ENCODE data around the gene RNF181. TPM values are rescaled to one million over a fixed set of nuclear protein-coding genes. Genes with fewer than 3 reads are reported as not detected.

RNF181 gene
- total and polyA plus RNA-seq, 2 of the 13 experiments (the other 11 are each of a cell fraction or from before 2014, with no cell fraction given) = 224 to 578 TPM

DNA sequence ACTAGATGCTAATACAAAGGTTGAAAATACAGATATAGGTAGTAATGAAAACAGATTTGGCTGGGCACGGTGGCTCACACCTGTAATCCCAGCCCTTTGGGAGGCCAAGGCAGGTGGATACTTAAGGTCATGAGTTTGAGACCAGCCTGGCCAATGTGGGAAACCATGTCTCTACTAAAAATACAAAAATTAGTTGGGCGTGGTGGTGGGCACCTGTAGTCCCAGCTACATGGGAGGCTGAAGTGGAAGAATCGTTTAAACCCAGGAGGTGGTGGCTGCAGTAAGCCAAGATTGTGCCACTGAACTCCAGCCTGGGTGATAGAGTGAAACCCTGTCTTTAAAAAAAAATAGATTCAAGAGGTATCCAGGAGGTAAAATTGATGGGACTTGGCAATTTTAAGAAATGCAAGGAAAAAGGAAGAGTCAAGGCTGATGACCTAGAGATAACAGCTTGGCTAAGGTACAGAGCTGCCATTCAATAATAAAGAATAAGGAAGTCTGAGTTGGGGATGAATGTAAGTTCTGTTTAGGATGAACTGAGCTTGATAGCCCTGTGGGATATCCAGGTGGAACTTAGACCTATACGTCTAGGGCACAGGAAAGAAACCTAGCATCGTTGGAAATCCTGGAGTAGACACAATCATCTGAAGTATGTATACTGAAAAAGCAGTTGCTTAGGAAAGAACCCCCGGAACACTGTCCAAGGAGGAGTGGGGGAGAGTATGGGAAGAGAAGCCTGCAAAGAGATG is 47.5 kb upstream of the RNF181 start (continued):
- no peak for TF ChIP-seq ARHGAP35 (CRISPR knock-in tag; IDR thresholded peaks at IDR 0.05; ENCODE audit: borderline replicate concordance)
- TF ChIP-seq RORA (CRISPR knock-in tag; IDR thresholded peaks at IDR 0.05) = no peak
- TF ChIP-seq, protein P1, sequence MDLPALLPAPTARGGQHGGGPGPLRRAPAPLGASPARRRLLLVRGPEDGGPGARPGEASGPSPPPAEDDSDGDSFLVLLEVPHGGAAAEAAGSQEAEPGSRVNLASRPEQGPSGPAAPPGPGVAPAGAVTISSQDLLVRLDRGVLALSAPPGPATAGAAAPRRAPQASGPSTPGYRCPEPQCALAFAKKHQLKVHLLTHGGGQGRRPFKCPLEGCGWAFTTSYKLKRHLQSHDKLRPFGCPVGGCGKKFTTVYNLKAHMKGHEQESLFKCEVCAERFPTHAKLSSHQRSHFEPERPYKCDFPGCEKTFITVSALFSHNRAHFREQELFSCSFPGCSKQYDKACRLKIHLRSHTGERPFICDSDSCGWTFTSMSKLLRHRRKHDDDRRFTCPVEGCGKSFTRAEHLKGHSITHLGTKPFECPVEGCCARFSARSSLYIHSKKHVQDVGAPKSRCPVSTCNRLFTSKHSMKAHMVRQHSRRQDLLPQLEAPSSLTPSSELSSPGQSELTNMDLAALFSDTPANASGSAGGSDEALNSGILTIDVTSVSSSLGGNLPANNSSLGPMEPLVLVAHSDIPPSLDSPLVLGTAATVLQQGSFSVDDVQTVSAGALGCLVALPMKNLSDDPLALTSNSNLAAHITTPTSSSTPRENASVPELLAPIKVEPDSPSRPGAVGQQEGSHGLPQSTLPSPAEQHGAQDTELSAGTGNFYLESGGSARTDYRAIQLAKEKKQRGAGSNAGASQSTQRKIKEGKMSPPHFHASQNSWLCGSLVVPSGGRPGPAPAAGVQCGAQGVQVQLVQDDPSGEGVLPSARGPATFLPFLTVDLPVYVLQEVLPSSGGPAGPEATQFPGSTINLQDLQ (CRISPR knock-in tag; IDR thresholded peaks at IDR 0.05) = no peak
- TF ChIP-seq, protein P2, sequence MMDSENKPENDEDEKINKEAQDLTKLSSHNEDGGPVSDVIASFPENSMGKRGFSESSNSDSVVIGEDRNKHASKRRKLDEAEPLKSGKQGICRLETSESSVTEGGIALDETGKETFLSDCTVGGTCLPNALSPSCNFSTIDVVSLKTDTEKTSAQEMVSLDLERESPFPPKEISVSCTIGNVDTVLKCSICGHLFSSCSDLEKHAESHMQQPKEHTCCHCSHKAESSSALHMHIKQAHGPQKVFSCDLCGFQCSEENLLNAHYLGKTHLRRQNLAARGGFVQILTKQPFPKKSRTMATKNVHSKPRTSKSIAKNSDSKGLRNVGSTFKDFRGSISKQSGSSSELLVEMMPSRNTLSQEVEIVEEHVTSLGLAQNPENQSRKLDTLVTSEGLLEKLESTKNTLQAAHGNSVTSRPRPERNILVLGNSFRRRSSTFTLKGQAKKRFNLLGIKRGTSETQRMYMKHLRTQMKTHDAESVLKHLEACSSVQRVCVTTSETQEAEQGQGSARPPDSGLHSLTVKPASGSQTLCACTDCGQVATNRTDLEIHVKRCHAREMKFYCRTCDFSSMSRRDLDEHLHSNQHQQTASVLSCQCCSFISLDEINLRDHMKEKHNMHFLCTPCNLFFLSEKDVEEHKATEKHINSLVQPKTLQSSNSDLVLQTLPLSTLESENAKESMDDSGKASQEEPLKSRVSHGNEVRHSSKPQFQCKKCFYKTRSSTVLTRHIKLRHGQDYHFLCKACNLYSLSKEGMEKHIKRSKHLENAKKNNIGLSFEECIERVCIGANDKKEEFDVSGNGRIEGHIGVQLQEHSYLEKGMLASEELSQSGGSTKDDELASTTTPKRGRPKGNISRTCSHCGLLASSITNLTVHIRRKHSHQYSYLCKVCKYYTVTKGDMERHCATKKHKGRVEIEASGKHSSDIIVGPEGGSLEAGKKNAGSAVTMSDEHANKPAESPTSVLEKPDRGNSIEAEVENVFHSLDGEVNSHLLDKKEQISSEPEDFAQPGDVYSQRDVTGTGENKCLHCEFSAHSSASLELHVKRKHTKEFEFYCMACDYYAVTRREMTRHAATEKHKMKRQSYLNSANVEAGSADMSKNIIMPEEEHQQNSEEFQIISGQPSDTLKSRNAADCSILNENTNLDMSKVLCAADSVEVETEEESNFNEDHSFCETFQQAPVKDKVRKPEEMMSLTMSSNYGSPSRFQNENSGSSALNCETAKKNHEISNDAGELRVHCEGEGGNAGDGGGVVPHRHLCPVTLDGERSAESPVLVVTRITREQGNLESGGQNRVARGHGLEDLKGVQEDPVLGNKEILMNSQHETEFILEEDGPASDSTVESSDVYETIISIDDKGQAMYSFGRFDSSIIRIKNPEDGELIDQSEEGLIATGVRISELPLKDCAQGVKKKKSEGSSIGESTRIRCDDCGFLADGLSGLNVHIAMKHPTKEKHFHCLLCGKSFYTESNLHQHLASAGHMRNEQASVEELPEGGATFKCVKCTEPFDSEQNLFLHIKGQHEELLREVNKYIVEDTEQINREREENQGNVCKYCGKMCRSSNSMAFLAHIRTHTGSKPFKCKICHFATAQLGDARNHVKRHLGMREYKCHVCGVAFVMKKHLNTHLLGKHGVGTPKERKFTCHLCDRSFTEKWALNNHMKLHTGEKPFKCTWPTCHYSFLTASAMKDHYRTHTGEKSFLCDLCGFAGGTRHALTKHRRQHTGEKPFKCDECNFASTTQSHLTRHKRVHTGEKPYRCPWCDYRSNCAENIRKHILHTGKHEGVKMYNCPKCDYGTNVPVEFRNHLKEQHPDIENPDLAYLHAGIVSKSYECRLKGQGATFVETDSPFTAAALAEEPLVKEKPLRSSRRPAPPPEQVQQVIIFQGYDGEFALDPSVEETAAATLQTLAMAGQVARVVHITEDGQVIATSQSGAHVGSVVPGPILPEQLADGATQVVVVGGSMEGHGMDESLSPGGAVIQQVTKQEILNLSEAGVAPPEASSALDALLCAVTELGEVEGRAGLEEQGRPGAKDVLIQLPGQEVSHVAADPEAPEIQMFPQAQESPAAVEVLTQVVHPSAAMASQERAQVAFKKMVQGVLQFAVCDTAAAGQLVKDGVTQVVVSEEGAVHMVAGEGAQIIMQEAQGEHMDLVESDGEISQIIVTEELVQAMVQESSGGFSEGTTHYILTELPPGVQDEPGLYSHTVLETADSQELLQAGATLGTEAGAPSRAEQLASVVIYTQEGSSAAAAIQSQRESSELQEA (CRISPR knock-in tag; IDR thresholded peaks at IDR 0.05; ENCODE audit: not compliant biosample characterization) = no peak
- no peak for TF ChIP-seq PHF21A (CRISPR knock-in tag; IDR thresholded peaks at IDR 0.05)
